T-helper 17 cell (primary cell): Measurements from ENCODE around the gene BORCS8. TPM values are rescaled to one million over a fixed set of nuclear protein-coding genes. Genes with fewer than 3 reads are reported as not detected.
A peak's percentile ranks its signal among the peaks of the same experiment; 100 is the strongest.
"Not testable (repeated sequence)": the region's sequence is repeated elsewhere in the genome, so short reads cannot be mapped to it uniquely, and the experiment has no call there.

Source experiments
- ATAC-seq: fragments of 150-1000 bp; cut with Tn5 transposase; 2 replicates; pipeline ENCODE4 v1.10.0; 2021; ENCODE audit warnings: mild to moderate bottlenecking, moderate library complexity
- DNase-seq, 3 donors: peaks; one replicate each; pipeline versions ENCODE4 v3.0.0 to v3.0.0-alpha.2; 2020 to 2021
- H3K9me3 ChIP-seq: one replicate; pipeline ENCODE4 v1.7.0; 2013; ENCODE audit warnings: low read length, mild to moderate bottlenecking; ENCODE audit not compliant: control insufficient read depth, poor library complexity, severe bottlenecking
- H3K27ac Mint-ChIP-seq: one replicate; pipeline ENCODE4 v1.8.0; 2022; ENCODE audit warnings: mild to moderate bottlenecking, moderate library complexity, mixed read lengths
- H3K27me3 Mint-ChIP-seq: one replicate; pipeline ENCODE4 v1.8.0; 2022; ENCODE audit warnings: mixed read lengths
- H3K36me3 Mint-ChIP-seq: one replicate; pipeline ENCODE4 v1.8.0; 2022; ENCODE audit warnings: low read depth, mixed read lengths
- H3K4me1 Mint-ChIP-seq: one replicate; pipeline ENCODE4 v1.8.0; 2022; ENCODE audit warnings: mild to moderate bottlenecking, mixed read lengths
- H3K4me3 Mint-ChIP-seq: one replicate; pipeline ENCODE4 v1.8.0; 2022; ENCODE audit warnings: mild to moderate bottlenecking, moderate library complexity, mixed read lengths
- total RNA-seq, 4 donors: library from RNA in 2 of 4; stranded (reverse) in 2 of 4; gene quantifications; one replicate each; pipeline ENCODE4 v1.2.3 and lab custom pipeline; 2022 to 2026

BORCS8 gene
- total RNA-seq, 2 donors from 2014 or later, result 27.4 to 30.8 TPM

DNA sequence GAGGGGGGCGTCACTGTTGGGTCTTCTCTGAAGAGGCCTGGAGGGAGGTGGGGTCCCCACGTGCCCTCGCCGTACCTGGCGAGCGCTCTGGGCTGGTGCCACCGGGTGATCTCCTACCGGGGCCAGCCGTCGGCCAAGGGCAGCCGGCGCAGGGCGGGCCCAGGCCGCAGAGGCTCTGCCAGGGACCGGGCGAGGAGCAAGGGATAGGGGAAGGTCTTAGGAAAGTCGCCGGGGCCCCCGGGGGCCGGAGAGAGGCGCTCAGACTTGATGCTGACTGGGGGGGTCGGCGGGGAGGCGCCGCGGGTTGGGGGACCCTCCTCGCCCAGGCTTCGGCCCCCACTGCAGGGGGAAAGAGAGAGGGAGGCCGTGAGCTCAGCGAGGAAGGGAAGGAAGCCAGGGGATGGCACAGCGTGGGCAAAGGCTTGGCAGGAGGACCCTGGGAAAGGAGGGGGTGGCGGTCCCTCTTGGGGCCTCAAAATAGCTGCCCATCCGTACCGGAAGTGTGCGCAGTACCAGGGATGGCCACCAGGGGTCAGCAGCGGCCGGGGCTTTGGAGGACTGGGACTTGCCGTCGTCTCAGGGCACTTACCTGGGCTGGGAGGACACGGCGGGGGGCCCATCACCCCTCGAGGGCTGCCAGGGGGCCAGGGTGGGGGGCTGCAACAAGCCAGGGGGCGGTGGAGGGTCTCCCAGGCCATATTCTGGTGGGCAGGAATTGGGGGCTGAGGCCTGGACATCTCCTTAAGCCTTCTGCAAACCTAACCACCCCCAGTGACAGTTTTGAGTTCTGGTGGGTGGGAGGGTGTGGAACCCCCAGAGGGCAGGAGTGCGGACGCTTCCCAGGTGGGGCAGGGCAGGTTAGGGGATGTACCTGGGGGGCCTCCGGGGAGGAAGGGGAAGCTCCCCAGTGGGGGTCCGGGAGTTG is 46.0 kb downstream of the BORCS8 start:
- DNase-seq, result peak; percentile 69 to 89 (median 75)
- Mint-ChIP-seq H3K27me3 (no peaks in the 10 kb centered on the region), H3K4me3 (no peak overlapping the region), H3K27ac (no peak overlapping the region), H3K4me1 (no peaks in the 10 kb centered on the region), H3K36me3 (no peaks in the 10 kb centered on the region)
- no peaks in the 10 kb centered on the region for H3K9me3 ChIP-seq
- ATAC-seq, result peak; percentile 96

DNA sequence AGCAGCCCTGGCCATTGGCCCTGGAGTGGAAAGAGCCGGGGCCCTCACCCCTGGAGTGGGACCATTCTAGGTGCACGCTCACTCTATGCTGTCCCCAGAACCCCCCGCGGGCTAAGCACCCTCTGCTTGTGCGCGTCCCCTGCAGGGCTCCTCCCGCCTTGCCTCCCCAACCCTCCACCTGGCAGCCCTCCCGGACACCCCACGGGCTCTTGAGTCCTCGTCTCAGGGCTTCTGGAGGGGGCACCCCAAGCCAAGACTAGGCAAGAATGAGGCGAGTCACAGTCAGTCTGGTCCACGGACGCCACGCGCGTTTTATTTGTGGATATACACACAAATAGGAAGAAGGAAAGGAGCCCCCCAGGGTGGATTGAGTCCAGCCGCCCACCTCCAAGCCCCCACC is 46.7 kb downstream of the BORCS8 start:
- no peak overlapping the region for H3K27ac Mint-ChIP-seq
- H3K36me3 Mint-ChIP-seq, result no peaks in the 10 kb centered on the region
- DNase-seq, result no peak
- H3K4me1 Mint-ChIP-seq, result no peaks in the 10 kb centered on the region
- ATAC-seq, result no peak
- H3K27me3 Mint-ChIP-seq, result no peaks in the 10 kb centered on the region
- H3K9me3 ChIP-seq, result no peaks in the 10 kb centered on the region
- H3K4me3 Mint-ChIP-seq, result no peak overlapping the region

DNA sequence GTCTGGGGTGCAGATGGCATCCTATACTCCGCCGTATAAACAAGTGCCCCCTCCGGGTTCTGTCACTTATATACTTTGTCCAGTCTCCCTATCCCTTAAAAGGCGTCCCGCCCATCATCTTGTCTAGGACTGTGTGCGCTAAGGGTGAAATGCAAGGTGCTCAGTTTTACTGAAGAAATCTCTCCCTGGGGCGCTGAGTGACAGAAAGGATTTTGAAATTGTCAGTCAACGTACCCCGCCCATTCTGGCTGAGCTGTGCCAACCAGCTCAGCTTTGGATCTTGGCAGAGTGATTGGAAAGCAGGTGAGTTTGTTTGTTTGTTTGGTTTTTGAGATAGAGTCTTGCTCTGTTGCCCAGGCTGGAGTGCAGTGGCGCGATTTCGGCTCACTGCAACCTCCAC is 49.6 kb downstream of the BORCS8 start:
- no peak for ATAC-seq
- Mint-ChIP-seq H3K36me3 (peaks cover 2% of the 10 kb centered on the region), H3K4me1 (peaks cover 16% of the 10 kb centered on the region), H3K27me3 (no peaks in the 10 kb centered on the region), H3K4me3 (no peak overlapping the region), H3K27ac (no peak overlapping the region)
- no peaks in the 10 kb centered on the region for H3K9me3 ChIP-seq
- DNase-seq, result no peak

DNA sequence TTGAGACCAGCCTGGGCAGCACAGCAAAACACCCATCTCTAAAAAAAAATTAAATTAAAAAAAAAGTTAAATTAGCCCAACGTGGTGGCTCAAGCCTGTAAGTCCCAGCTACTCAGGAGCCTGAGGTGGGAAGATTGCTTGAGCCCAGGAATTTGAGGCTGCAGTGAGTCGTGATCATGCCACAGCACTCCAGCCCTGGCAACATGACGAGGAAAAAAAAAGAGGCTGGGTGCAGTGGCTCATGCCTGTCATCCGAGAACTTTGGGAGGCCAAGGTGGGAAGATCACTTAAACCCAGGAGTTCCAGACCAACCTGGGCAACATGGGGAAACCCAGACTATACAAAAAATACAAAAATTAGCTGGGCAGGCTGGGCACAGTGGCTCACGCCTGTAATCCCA is 51.5 kb downstream of the BORCS8 start:
- Mint-ChIP-seq H3K4me3 (no peak overlapping the region), H3K27ac (peak overlapping the region; percentile 19), H3K4me1 (peaks cover 17% of the 10 kb centered on the region), H3K36me3 (peaks cover 2% of the 10 kb centered on the region), H3K27me3 (no peaks in the 10 kb centered on the region)
- DNase-seq (no peak), ATAC-seq (no peak)
- no peaks in the 10 kb centered on the region for H3K9me3 ChIP-seq

DNA sequence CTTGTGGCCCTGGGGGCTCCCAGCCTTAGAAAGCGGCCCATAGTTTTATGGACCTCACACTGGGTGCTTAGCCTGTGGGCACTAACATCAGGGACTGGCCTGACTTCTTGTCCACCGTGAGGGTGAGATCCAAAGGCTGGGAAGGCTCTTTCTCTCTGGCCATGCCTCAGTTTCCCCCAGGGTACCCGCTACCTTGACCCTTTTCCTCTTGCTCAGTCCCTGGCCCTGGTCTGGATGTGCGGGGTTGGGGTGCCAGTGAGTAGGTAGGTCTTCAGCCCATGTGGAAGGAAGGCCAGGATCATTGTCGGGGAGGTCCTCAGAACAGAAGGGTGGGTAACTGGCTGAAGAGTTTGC is 52.1 kb downstream of the BORCS8 start:
- Mint-ChIP-seq H3K36me3 (peaks cover 2% of the 10 kb centered on the region), H3K4me1 (peaks cover 19% of the 10 kb centered on the region), H3K27ac (peak overlapping the region; percentile 19), H3K4me3 (no peak overlapping the region), H3K27me3 (no peaks in the 10 kb centered on the region)
- DNase-seq (no peak), ATAC-seq (no peak)
- no peaks in the 10 kb centered on the region for H3K9me3 ChIP-seq

DNA sequence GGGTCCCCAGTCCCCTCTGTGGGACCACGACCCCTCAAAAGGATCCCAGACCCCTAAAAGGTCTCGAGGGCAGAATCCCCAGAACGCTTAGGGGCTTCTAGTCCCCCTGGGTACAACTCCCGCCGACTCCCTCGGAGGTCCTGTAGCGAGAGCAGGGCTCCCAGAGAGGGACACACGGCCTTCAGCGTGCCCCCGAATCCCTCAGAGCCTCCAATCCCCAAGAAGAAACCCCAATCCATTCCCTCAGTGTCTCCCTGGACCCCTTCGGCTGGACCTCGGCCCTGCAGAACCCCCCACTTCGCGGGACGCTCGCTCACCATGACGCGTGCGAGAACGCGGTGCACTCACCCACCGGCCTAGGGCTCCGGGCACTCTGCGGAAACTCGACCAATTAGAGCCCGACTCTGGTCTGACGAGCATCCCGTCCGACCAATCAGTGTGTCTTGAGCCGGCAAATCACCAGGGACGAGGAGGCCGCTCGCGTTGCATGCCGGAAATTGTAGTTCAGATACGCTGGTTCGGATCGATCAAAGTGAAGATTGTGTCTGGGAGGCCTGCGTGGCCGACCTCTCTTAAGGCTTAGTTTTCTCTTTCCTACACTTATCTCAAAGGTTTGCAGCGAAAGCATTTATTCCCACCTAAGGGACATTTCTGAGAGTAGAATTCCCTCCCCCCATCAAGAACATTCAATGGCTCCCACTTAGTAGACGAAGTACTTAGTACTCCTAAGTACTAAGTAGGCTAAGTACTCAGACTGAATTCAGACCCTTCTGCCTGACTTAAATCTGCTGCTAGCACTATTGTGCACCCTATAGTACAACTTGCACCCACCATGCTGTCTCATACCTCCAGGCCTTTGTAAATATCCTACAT is 53.6 kb downstream of the BORCS8 start, which contains the start of gene TMEM161A:
TMEM161A (minus strand) TSS at position 370 of the 873 bp plus-strand sequence; CDS start at position 320, 50 bp downstream.
- peak; percentile 81 to 91 (median 89) for DNase-seq
- no peaks in the 10 kb centered on the region for H3K27me3 Mint-ChIP-seq
- H3K4me3 Mint-ChIP-seq, result peak within 1 kb of the TSS; percentile 99
- ATAC-seq, result peak; percentile 100
- H3K36me3 Mint-ChIP-seq, result peaks cover 2% of the 10 kb centered on the region
- peak within 1 kb of the TSS; percentile 98 for H3K27ac Mint-ChIP-seq
- H3K9me3 ChIP-seq, result no peaks in the 10 kb centered on the region
- H3K4me1 Mint-ChIP-seq, result peaks cover 19% of the 10 kb centered on the region

DNA sequence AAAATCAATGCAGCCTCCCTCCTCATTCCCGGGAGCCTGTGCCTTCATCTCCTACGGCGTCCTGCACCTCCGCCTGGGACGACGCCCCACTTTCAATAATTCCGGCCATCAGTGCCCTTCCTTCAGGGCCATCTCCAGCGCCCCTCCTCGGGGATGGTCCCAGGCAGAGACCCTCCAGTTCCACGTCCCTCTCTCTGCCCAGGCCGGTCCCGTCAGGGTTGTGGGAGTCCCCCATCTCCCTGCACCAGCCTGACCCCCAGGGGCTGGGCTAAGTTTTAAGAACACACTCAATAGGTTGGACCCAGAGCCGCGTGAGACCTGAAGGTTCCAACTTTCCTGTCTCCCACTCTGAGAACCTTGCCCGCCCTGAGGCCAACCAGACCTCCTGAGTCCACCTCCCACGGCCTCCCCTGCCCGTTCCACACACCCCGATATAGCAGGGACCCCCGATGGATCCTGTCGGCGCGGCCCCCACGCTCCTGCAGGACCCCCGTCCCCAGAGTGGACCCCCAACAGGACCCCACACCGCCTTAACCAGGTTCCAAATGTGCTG is 54.3 kb downstream of the BORCS8 start:
- peaks cover 19% of the 10 kb centered on the region for H3K4me1 Mint-ChIP-seq
- H3K4me3 Mint-ChIP-seq, result peak overlapping the region; percentile 99
- H3K27me3 Mint-ChIP-seq, result no peaks in the 10 kb centered on the region
- peaks cover 2% of the 10 kb centered on the region for H3K36me3 Mint-ChIP-seq
- DNase-seq, result no peak
- peak overlapping the region; percentile 98 for H3K27ac Mint-ChIP-seq
- no peak for ATAC-seq
- no peaks in the 10 kb centered on the region for H3K9me3 ChIP-seq

DNA sequence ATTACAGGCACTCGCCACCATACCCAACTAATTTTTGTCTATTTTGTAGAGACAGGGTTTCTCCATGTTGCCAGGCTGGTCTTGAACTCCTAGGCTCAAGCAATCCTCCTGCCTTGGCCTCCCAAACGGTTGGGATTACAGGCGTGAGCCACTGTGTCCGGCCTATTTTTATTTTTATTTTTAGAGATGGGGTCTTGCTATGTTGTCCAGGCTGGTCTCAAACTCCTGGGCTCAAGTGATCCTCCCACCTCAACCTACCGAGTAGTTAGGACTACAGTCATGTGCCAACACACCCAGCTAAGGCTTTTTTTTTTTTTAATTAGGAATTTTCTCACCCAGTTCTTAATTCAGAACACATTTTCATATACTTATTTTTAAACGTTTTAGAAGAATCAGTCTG is 56.2 kb downstream of the BORCS8 start:
- ATAC-seq, H3K27me3 Mint-ChIP-seq, H3K4me3 Mint-ChIP-seq, DNase-seq, H3K27ac Mint-ChIP-seq, H3K9me3 ChIP-seq, H3K36me3 Mint-ChIP-seq: not testable (repeated sequence)
- peaks cover 19% of the 10 kb centered on the region for H3K4me1 Mint-ChIP-seq

DNA sequence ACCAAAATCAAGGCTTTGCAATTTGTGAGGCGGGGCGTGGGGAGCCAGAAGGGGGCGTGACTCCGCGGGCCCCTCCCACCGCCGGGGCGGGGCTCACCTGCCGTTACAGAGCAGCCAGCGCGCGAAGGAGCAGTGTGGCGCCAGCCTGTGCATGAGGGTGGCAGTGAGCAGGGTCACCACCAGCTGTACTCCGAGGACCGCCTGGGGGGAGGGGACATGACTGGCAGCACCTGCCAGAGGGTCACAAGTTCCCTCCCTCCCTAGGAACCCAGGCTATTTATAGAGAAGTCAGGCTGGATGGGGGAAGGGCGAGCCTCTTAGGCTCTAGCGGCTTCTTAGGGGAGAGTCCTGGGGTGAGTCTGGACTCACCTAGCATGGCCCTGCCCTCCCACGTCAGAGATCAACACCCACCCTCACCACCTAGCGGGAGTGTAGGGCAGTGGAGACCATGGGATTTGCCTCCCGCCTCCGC is 57.2 kb downstream of the BORCS8 start:
- H3K36me3 Mint-ChIP-seq, result peaks cover 2% of the 10 kb centered on the region
- no peaks in the 10 kb centered on the region for H3K9me3 ChIP-seq
- H3K4me1 Mint-ChIP-seq, result peaks cover 19% of the 10 kb centered on the region
- DNase-seq, result peak; percentile 25 to 30 (median 27)
- H3K27me3 Mint-ChIP-seq, result no peaks in the 10 kb centered on the region
- no peak overlapping the region for H3K4me3 Mint-ChIP-seq
- ATAC-seq, result peak; percentile 18
- peak overlapping the region; percentile 21 for H3K27ac Mint-ChIP-seq

DNA sequence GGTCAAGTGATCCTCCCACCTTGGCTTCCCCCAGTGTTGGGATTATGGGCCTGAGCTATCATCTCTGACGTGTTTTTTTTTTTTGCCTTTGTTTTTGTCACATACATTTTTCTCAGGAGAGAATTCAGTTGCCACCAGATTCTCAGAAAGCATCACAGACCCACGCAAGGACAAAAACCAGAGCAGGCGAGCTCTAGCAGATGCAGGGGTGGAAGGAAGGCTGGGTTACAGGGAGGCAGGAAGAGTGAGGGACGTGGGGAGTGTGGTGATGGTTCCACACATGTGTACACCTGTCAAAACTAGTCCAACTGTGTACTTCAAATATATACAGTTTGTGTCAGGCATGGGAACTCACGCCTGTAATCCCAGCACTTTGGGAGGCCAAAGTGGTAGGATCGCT is 58.0 kb downstream of the BORCS8 start:
- no peaks in the 10 kb centered on the region for H3K27me3 Mint-ChIP-seq
- no peak overlapping the region for H3K4me3 Mint-ChIP-seq
- no peaks in the 10 kb centered on the region for H3K9me3 ChIP-seq
- H3K27ac Mint-ChIP-seq, result no peak overlapping the region
- ATAC-seq (no peak), DNase-seq (no peak)
- H3K4me1 Mint-ChIP-seq, result peaks cover 18% of the 10 kb centered on the region
- peaks cover 2% of the 10 kb centered on the region for H3K36me3 Mint-ChIP-seq

- Mint-ChIP-seq H3K4me3 (no peak overlapping the region), H3K27me3 (no peaks in the 10 kb centered on the region), H3K4me1 (peaks cover 9% of the 10 kb centered on the region), H3K36me3 (no peaks in the 10 kb centered on the region), H3K27ac (no peak overlapping the region)
- H3K9me3 ChIP-seq, result no peaks in the 10 kb centered on the region
- no peak for DNase-seq
- no peak for ATAC-seq
Observed at GRCh38 chr19:19132912-19133311, 59.0 kb downstream of the BORCS8 start.

DNA sequence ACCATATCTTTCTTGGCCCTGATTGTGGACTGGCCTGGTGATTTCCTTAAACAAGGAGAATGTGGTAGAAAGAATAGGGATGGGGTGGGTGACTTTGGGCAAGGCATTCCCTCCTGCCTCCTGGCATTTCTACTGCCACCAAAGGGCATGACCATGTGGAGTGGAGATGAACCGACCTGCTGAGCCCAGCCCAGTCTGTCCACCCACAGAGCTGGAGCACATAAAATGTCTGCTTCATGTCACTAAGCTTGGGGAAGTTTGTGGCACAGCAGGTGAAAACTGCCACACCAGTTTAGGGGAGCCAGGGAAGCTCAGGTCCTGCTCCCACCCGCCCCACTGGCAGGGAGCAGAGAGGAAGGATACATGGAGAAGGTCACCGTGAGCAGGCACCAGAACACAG is 60.0 kb downstream of the BORCS8 start:
- Mint-ChIP-seq H3K4me1 (peaks cover 3% of the 10 kb centered on the region), H3K27me3 (no peaks in the 10 kb centered on the region), H3K36me3 (no peaks in the 10 kb centered on the region), H3K27ac (no peak overlapping the region), H3K4me3 (no peak overlapping the region)
- no peak for DNase-seq
- H3K9me3 ChIP-seq, result no peaks in the 10 kb centered on the region
- ATAC-seq, result no peak
